HEK293 (cell line): ENCODE results near the gene GNB2.
A peak's percentile ranks its signal among the peaks of the same experiment; 100 is the strongest.

Source experiments
- AEBP2 ChIP-seq: fragments of 450-650 bp; formaldehyde crosslinking; IDR thresholded peaks from 2 replicates; pipeline ENCODE4 v1.5.1; 2016; ENCODE audit warnings: missing biosample characterization, missing genetic modification characterization, borderline replicate concordance
- EGR2 ChIP-seq: fragments of 450-650 bp; formaldehyde crosslinking; IDR thresholded peaks from 2 replicates; pipeline ENCODE4 v1.5.1; 2016; ENCODE audit warnings: low read depth, missing biosample characterization, missing genetic modification characterization
- GFI1B ChIP-seq: fragments of 450-650 bp; formaldehyde crosslinking; IDR thresholded peaks from 2 replicates; pipeline ENCODE4 v1.5.1; 2016; ENCODE audit warnings: missing biosample characterization, missing genetic modification characterization
- INSM2 ChIP-seq: fragments of 450-650 bp; formaldehyde crosslinking; IDR thresholded peaks from 2 replicates; pipeline ENCODE4 v1.5.1; 2016; ENCODE audit warnings: missing biosample characterization, missing genetic modification characterization
- KLF16 ChIP-seq: fragments of 450-650 bp; formaldehyde crosslinking; IDR thresholded peaks from 2 replicates; pipeline ENCODE4 v1.5.1; 2017; ENCODE audit warnings: missing biosample characterization, missing genetic modification characterization
- KLF8 ChIP-seq: fragments of 450-650 bp; formaldehyde crosslinking; IDR thresholded peaks from 2 replicates; pipeline ENCODE4 v1.5.1; 2016; ENCODE audit warnings: missing biosample characterization, missing genetic modification characterization
- SP7 ChIP-seq: fragments of 450-650 bp; formaldehyde crosslinking; IDR thresholded peaks from 2 replicates; pipeline ENCODE4 v1.5.1; 2016; ENCODE audit warnings: missing biosample characterization, missing genetic modification characterization
- WT1 ChIP-seq: fragments of 450-650 bp; formaldehyde crosslinking; IDR thresholded peaks from 2 replicates; pipeline ENCODE4 v1.5.1; 2016; ENCODE audit warnings: missing biosample characterization, missing genetic modification characterization
- ZBTB17 ChIP-seq: fragments of 450-650 bp; formaldehyde crosslinking; IDR thresholded peaks from 2 replicates; pipeline ENCODE4 v1.5.1; 2016; ENCODE audit warnings: missing biosample characterization, missing genetic modification characterization
- ZBTB49 ChIP-seq: fragments of 450-650 bp; formaldehyde crosslinking; IDR thresholded peaks from 2 replicates; pipeline ENCODE4 v1.5.1; 2016; ENCODE audit warnings: missing biosample characterization, missing genetic modification characterization, low read depth
- ZFP69B ChIP-seq: fragments of 450-650 bp; formaldehyde crosslinking; IDR thresholded peaks from 2 replicates; pipeline ENCODE4 v1.5.1; 2016; ENCODE audit warnings: missing biosample characterization, missing genetic modification characterization
- ZNF112 ChIP-seq: fragments of 450-650 bp; formaldehyde crosslinking; IDR thresholded peaks from 2 replicates; pipeline ENCODE4 v1.5.0; 2017; ENCODE audit warnings: missing biosample characterization, missing genetic modification characterization
- ZNF121 ChIP-seq: fragments of 450-650 bp; formaldehyde crosslinking; IDR thresholded peaks from 2 replicates; pipeline ENCODE4 v1.5.1; 2016; ENCODE audit warnings: missing biosample characterization, missing genetic modification characterization
- ZNF148 ChIP-seq: fragments of 450-650 bp; formaldehyde crosslinking; IDR thresholded peaks from 2 replicates; pipeline ENCODE4 v1.5.0; 2017; ENCODE audit warnings: missing biosample characterization, missing genetic modification characterization, borderline replicate concordance
- ZNF2 ChIP-seq: fragments of 450-650 bp; formaldehyde crosslinking; IDR thresholded peaks from 2 replicates; pipeline ENCODE4 v1.5.1; 2016; ENCODE audit warnings: missing biosample characterization, missing genetic modification characterization
- ZNF223 ChIP-seq: fragments of 450-650 bp; formaldehyde crosslinking; IDR thresholded peaks from 2 replicates; pipeline ENCODE4 v1.5.1; 2016; ENCODE audit warnings: missing biosample characterization, missing genetic modification characterization
- ZNF280C ChIP-seq: fragments of 450-650 bp; formaldehyde crosslinking; IDR thresholded peaks from 2 replicates; pipeline ENCODE4 v1.5.1; 2016; ENCODE audit warnings: missing biosample characterization, missing genetic modification characterization
- ZNF335 ChIP-seq: fragments of 450-650 bp; formaldehyde crosslinking; conservative IDR thresholded peaks from 2 replicates; pipeline ENCODE4 v1.5.1; 2016; ENCODE audit warnings: missing biosample characterization, missing genetic modification characterization
- ZNF560 ChIP-seq: fragments of 450-650 bp; formaldehyde crosslinking; IDR thresholded peaks from 2 replicates; pipeline ENCODE4 v1.5.1; 2017; ENCODE audit warnings: missing biosample characterization, missing genetic modification characterization, borderline replicate concordance
- ZNF585B ChIP-seq: fragments of 450-650 bp; formaldehyde crosslinking; IDR thresholded peaks from 2 replicates; pipeline ENCODE4 v1.5.1; 2016; ENCODE audit warnings: missing biosample characterization, missing genetic modification characterization
- ZNF639 ChIP-seq: fragments of 450-650 bp; formaldehyde crosslinking; IDR thresholded peaks from 2 replicates; pipeline ENCODE4 v1.5.1; 2016; ENCODE audit warnings: missing biosample characterization, missing genetic modification characterization
- ZNF776 ChIP-seq: fragments of 450-650 bp; formaldehyde crosslinking; IDR thresholded peaks from 2 replicates; pipeline ENCODE4 v1.5.0; 2017; ENCODE audit warnings: missing biosample characterization, missing genetic modification characterization, borderline replicate concordance
- ZNF830 ChIP-seq: fragments of 450-650 bp; IDR thresholded peaks from 2 replicates; pipeline ENCODE4 v1.5.0; 2018; ENCODE audit warnings: missing biosample characterization, missing genetic modification characterization, low read depth, mild to moderate bottlenecking, moderate library complexity
- ZSCAN16 ChIP-seq: fragments of 450-650 bp; formaldehyde crosslinking; IDR thresholded peaks from 2 replicates; pipeline ENCODE4 v1.5.1; 2016; ENCODE audit warnings: missing biosample characterization, missing genetic modification characterization
- ZSCAN4 ChIP-seq: fragments of 450-650 bp; formaldehyde crosslinking; IDR thresholded peaks from 2 replicates; pipeline ENCODE4 v1.5.1; 2017; ENCODE audit warnings: missing biosample characterization, missing genetic modification characterization
- ZSCAN5A ChIP-seq: fragments of 450-650 bp; formaldehyde crosslinking; IDR thresholded peaks from 2 replicates; pipeline ENCODE4 v1.5.1; 2016; ENCODE audit warnings: missing biosample characterization, missing genetic modification characterization

The GNB2 gene

GRCh38 chr7:100705320-100705752 lies 31.8 kb downstream of the GNB2 start (continued):
- TF ChIP-seq ZNF585B (no peak), ZNF639 (tag by site-specific recombination) (peak; percentile 63; the same call in 1 of the 2 replicates), ZNF830 (tag by site-specific recombination) (no peak), INSM2 (0 out of 2 replicates have a peak, but pooled peaks have one; percentile 32), ZBTB17 (tag by site-specific recombination) (peak; percentile 62), ZNF2 (tag by site-specific recombination) (peak; percentile 89; the same call in 1 of the 2 replicates), SP7 (tag by site-specific recombination) (peak; percentile 82), EGR2 (tag by site-specific recombination) (peak; percentile 85), ZNF121 (tag by site-specific recombination) (0 out of 2 replicates have a peak, but pooled peaks have one; percentile 16), ZNF280C (tag by site-specific recombination) (no peak), ZNF776 (tag by site-specific recombination) (no peak), ZSCAN16 (tag by site-specific recombination) (0 out of 2 replicates have a peak, but pooled peaks have one; percentile 34), ZNF223 (tag by site-specific recombination) (0 out of 2 replicates have a peak, but pooled peaks have one; percentile 24), ZNF148 (tag by site-specific recombination) (no peak), KLF16 (tag by site-specific recombination) (peak; percentile 65; the same call in 1 of the 2 replicates), ZSCAN4 (tag by site-specific recombination) (no peak), WT1 (tag by site-specific recombination) (peak; percentile 45; the same call in 1 of the 2 replicates), ZNF112 (tag by site-specific recombination) (no peak), AEBP2 (no peak), ZFP69B (tag by site-specific recombination) (peak; percentile 28), ZNF560 (tag by site-specific recombination) (no peak), KLF8 (peak; percentile 60), GFI1B (no peak), ZBTB49 (tag by site-specific recombination) (no peak), ZNF335 (tag by site-specific recombination) (peak; percentile 76), ZSCAN5A (tag by site-specific recombination) (peak; percentile 80; the same call in 1 of the 2 replicates)
